RWPE2 (cell line): ENCODE data around the gene CD300LD.

Experiments used
- ATAC-seq: fragments of 200-7000 bp; cut with Tn5 transposase; 3 replicates; pipeline ENCODE4 v1.9.1; 2021; ENCODE audit warnings: low read depth
- DNase-seq: peaks from one replicate; pipeline ENCODE4 v3.0.0-alpha.2; 2020; ENCODE audit warnings: low spot score
- H3K27ac ChIP-seq: fragments of 450-650 bp; 2 replicates; pipeline ENCODE4 v1.5.1; 2017; ENCODE audit warnings: mild to moderate bottlenecking; ENCODE audit not compliant: poor library complexity, severe bottlenecking
- H3K27me3 ChIP-seq: fragments of 250-450 bp; sonication (Bioruptor Pico); 2 replicates; pipeline ENCODE4 v1.5.1; 2021; ENCODE audit warnings: mild to moderate bottlenecking, moderate library complexity; ENCODE audit not compliant: insufficient read depth, poor library complexity, severe bottlenecking
- H3K36me3 ChIP-seq: fragments of 250-450 bp; sonication (Bioruptor Pico); 2 replicates; pipeline ENCODE4 v1.5.1; 2020; ENCODE audit warnings: low read depth, mild to moderate bottlenecking, moderate library complexity
- H3K4me1 ChIP-seq: fragments of 250-450 bp; sonication (Bioruptor Pico); 2 replicates; pipeline ENCODE4 v1.5.1; 2021; ENCODE audit warnings: mild to moderate bottlenecking, moderate library complexity; ENCODE audit not compliant: insufficient read depth, poor library complexity, severe bottlenecking
- H3K4me3 ChIP-seq: fragments of 250-450 bp; sonication (Bioruptor Pico); 2 replicates; pipeline ENCODE4 v1.5.1; 2021; ENCODE audit warnings: mild to moderate bottlenecking, moderate library complexity; ENCODE audit not compliant: severe bottlenecking
- H3K9me3 ChIP-seq: fragments of 250-450 bp; sonication (Bioruptor Pico); 2 replicates; pipeline ENCODE4 v1.5.1; 2021; ENCODE audit warnings: mild to moderate bottlenecking, moderate library complexity; ENCODE audit not compliant: severe bottlenecking
- CTCF ChIP-seq: fragments of 450-650 bp; IDR thresholded peaks from one replicate; pipeline ENCODE4 v1.5.1; 2017; ENCODE audit warnings: mild to moderate bottlenecking, moderate library complexity; ENCODE audit not compliant: poor library complexity, severe bottlenecking

The CD300LD gene

GRCh38 chr17:74546586-74546985 lies 45.5 kb downstream of the CD300LD start:
- no peaks in the 10 kb centered on the region for H3K9me3 ChIP-seq
- ATAC-seq (no peak), DNase-seq (no peak)
- no peak overlapping the region for H3K4me3 ChIP-seq
- H3K27me3 ChIP-seq = no peaks in the 10 kb centered on the region
- TF ChIP-seq CTCF = no peak
- no peak overlapping the region for H3K27ac ChIP-seq
- peaks cover 2% of the 10 kb centered on the region for H3K4me1 ChIP-seq
- no peaks in the 10 kb centered on the region for H3K36me3 ChIP-seq

- Histone ChIP-seq H3K27ac (no peak within 1 kb of the TSS), H3K36me3 (no peaks in the 10 kb centered on the region), H3K4me1 (no peaks in the 10 kb centered on the region), H3K9me3 (no peaks in the 10 kb centered on the region), H3K4me3 (no peak within 1 kb of the TSS), H3K27me3 (no peaks in the 10 kb centered on the region)
- ATAC-seq = no peak
- DNase-seq = no peak
- TF ChIP-seq CTCF = no peak
Measured at GRCh38 chr17:74545843-74546230, 46.2 kb downstream of the CD300LD start, which contains the start of gene CD300C. CD300C (minus strand) TSS chr17:74546115; CDS start chr17:74545782, 333 bp downstream.

- H3K9me3 ChIP-seq = no peaks in the 10 kb centered on the region
Measured at GRCh38 chr17:74544991-74545842, 46.9 kb downstream of the CD300LD start.

GRCh38 chr17:74543891-74544760 lies 48.0 kb downstream of the CD300LD start:
- no peak for TF ChIP-seq CTCF
- Histone ChIP-seq H3K4me3 (no peak overlapping the region), H3K9me3 (no peaks in the 10 kb centered on the region), H3K27ac (no peak overlapping the region), H3K27me3 (no peaks in the 10 kb centered on the region), H3K36me3 (no peaks in the 10 kb centered on the region), H3K4me1 (no peaks in the 10 kb centered on the region)
- DNase-seq (no peak), ATAC-seq (no peak)

More at GRCh38 chr17:74544991-74545842, 46.9 kb downstream of the CD300LD start:
- Histone ChIP-seq H3K4me1 (no peaks in the 10 kb centered on the region), H3K36me3 (no peaks in the 10 kb centered on the region), H3K27ac (no peak overlapping the region), H3K4me3 (no peak overlapping the region), H3K27me3 (no peaks in the 10 kb centered on the region)
- no peak for DNase-seq
- ATAC-seq = no peak
- TF ChIP-seq CTCF = no peak
